Smooth muscle cell (in vitro differentiated cells): ENCODE data around the gene ATP9B. TPM values are rescaled to one million over a fixed set of nuclear protein-coding genes. Genes with fewer than 3 reads are reported as not detected.

Experiments used
- DNase-seq: peaks from one replicate; lab custom pipeline; 2025; ENCODE audit not compliant: unreplicated experiment; lab: John Stamatoyannopoulos, UW
- H2AFZ ChIP-seq: fragments of 200-600 bp; sonication (generic); 2 replicates; pipeline ENCODE4 v1.6.0; 2016; ENCODE audit warnings: antibody characterized with exemption, low read depth, mild to moderate bottlenecking
- H3F3A ChIP-seq: fragments of 200-600 bp; sonication (generic); 2 replicates; pipeline ENCODE4 v1.6.0; 2017; ENCODE audit warnings: antibody characterized with exemption, low read depth
- H3K27ac ChIP-seq: fragments of 200-600 bp; sonication (generic); 2 replicates; pipeline ENCODE4 v1.5.1; 2016; ENCODE audit warnings: low read depth, mild to moderate bottlenecking
- H3K27me3 ChIP-seq: fragments of 200-600 bp; sonication (generic); 2 replicates; pipeline ENCODE4 v1.6.1; 2016; ENCODE audit warnings: low read depth, mild to moderate bottlenecking
- H3K36me3 ChIP-seq: fragments of 200-600 bp; sonication (generic); 2 replicates; pipeline ENCODE4 v1.5.1; 2016; ENCODE audit warnings: low read depth
- H3K4me1 ChIP-seq: fragments of 200-600 bp; sonication (generic); 2 replicates; pipeline ENCODE4 v1.5.1; 2016; ENCODE audit warnings: low read depth
- H3K4me2 ChIP-seq: fragments of 200-600 bp; sonication (generic); 2 replicates; pipeline ENCODE4 v1.6.0; 2016; ENCODE audit warnings: mild to moderate bottlenecking
- H3K4me3 ChIP-seq: fragments of 200-600 bp; sonication (generic); 2 replicates; pipeline ENCODE4 v1.5.1; 2016; ENCODE audit warnings: mild to moderate bottlenecking
- H3K79me2 ChIP-seq: fragments of 200-600 bp; sonication (generic); 2 replicates; pipeline ENCODE4 v1.6.0; 2016; ENCODE audit warnings: low read depth, mild to moderate bottlenecking
- H3K9ac ChIP-seq: fragments of 200-600 bp; sonication (generic); 2 replicates; pipeline ENCODE4 v1.6.0; 2016; ENCODE audit warnings: low read depth
- H3K9me3 ChIP-seq: fragments of 200-600 bp; sonication (generic); replicated peaks from 2 replicates; pipeline ENCODE4 v1.5.1; 2016; ENCODE audit warnings: low read depth
- H4K20me1 ChIP-seq: fragments of 200-600 bp; sonication (generic); 2 replicates; pipeline ENCODE4 v1.6.0; 2016; ENCODE audit warnings: low read depth
- WGBS: methylation state at CpG from one replicate; pipeline ENCODE4 v1.1.7; 2016; ENCODE audit warnings: low lambda C conversion rate; 5-methylcytosine and 5-hydroxymethylcytosine counted together
- polyA plus RNA-seq: library from polyadenylated mRNA; unstranded; fragments of >200 nt; fragmentation: Nextera tagmentation; extraction: Ambion mirVana; gene quantifications from 2 replicates; pipeline ENCODE4 v1.2.1, GENCODE V29; 2016
- total RNA-seq: library from RNA; depleted of rRNA; stranded (reverse); fragments of >200 nt; gene quantifications from 2 replicates; pipeline ENCODE4 v1.2.3, GENCODE V29; 2014
- TF ChIP-seq, protein P1 (sequence below): fragments of 200-600 bp; sonication (generic); IDR thresholded peaks from 2 replicates; pipeline ENCODE4 v1.5.1; 2017; ENCODE audit warnings: borderline replicate concordance, mild to moderate bottlenecking, antibody characterized with exemption; ENCODE audit not compliant: insufficient read depth, poor library complexity, severe bottlenecking

Gene ATP9B
- total and polyA plus RNA-seq, 2 experiments from 2014 or later: 6.1 to 16.4 TPM

DNA sequence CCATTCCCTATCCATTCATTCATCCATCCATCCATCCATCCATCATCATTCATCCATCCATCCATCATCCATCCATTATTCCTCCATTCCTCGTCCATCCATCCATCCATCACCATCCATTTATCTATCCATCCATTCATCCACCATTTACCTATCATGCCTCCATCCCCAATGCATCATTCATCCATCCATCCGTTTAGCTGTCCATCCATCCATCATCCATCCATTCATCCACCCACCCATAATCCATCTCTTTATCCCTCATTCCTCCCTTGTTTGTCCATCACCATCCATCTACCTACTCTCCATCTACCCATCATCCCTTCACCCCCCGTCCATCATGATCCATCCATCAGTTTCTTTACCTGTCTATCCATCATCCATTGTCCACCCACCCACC is 340.1 kb downstream of the ATP9B start:
- H3K4me3 ChIP-seq: no peak overlapping the region
- WGBS: 79% methylated on average over 3 of the region's 3 CpGs
- H3K79me2 ChIP-seq: peaks cover 56% of the 10 kb centered on the region
- H4K20me1 ChIP-seq: peaks cover 79% of the 10 kb centered on the region
- no peak for DNase-seq
- no peaks in the 10 kb centered on the region for H3F3A ChIP-seq
- no peaks in the 10 kb centered on the region for H3K4me1 ChIP-seq
- no peaks in the 10 kb centered on the region for H3K36me3 ChIP-seq
- H3K9ac ChIP-seq: no peak overlapping the region
- TF ChIP-seq, protein P1, sequence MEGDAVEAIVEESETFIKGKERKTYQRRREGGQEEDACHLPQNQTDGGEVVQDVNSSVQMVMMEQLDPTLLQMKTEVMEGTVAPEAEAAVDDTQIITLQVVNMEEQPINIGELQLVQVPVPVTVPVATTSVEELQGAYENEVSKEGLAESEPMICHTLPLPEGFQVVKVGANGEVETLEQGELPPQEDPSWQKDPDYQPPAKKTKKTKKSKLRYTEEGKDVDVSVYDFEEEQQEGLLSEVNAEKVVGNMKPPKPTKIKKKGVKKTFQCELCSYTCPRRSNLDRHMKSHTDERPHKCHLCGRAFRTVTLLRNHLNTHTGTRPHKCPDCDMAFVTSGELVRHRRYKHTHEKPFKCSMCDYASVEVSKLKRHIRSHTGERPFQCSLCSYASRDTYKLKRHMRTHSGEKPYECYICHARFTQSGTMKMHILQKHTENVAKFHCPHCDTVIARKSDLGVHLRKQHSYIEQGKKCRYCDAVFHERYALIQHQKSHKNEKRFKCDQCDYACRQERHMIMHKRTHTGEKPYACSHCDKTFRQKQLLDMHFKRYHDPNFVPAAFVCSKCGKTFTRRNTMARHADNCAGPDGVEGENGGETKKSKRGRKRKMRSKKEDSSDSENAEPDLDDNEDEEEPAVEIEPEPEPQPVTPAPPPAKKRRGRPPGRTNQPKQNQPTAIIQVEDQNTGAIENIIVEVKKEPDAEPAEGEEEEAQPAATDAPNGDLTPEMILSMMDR: no peak
- no peaks in the 10 kb centered on the region for H3K9me3 ChIP-seq
- H3K27me3 ChIP-seq: no peaks in the 10 kb centered on the region
- no peak overlapping the region for H2AFZ ChIP-seq
- no peak overlapping the region for H3K4me2 ChIP-seq
- no peak overlapping the region for H3K27ac ChIP-seq

DNA sequence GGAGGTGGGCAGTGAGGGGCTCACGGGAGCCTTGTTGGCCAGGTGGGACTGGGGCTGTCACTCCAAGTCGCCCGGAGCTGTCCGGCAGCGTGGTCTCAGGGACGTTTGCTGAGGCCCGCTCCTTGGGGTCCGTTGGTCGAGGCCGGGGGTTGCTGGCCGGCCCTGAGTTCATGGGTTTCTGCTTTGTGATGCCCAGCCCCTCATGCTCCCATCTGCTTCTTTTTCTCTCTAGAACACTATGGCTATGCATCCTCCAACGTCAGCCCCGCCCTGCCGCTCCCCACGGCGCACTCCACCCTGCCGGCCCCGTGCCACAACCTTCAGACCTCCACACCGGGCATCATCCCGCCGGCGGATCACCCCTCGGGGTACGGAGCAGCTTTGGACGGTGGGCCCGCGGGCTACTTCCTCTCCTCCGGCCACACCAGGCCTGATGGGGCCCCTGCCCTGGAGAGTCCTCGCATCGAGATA is 341.0 kb downstream of the ATP9B start:
- Histone ChIP-seq H3K4me2 (no peak overlapping the region), H3K27me3 (no peaks in the 10 kb centered on the region), H3F3A (no peaks in the 10 kb centered on the region), H3K27ac (no peak overlapping the region), H3K9ac (no peak overlapping the region), H3K4me3 (no peak overlapping the region), H3K36me3 (no peaks in the 10 kb centered on the region), H3K79me2 (peaks cover 55% of the 10 kb centered on the region), H3K9me3 (no peaks in the 10 kb centered on the region), H3K4me1 (no peaks in the 10 kb centered on the region), H2AFZ (no peak overlapping the region), H4K20me1 (peaks cover 79% of the 10 kb centered on the region)
- 98% methylated on average over 20 of the region's 30 CpGs for WGBS
- no peak for DNase-seq
- TF ChIP-seq, protein P1: no peak

DNA sequence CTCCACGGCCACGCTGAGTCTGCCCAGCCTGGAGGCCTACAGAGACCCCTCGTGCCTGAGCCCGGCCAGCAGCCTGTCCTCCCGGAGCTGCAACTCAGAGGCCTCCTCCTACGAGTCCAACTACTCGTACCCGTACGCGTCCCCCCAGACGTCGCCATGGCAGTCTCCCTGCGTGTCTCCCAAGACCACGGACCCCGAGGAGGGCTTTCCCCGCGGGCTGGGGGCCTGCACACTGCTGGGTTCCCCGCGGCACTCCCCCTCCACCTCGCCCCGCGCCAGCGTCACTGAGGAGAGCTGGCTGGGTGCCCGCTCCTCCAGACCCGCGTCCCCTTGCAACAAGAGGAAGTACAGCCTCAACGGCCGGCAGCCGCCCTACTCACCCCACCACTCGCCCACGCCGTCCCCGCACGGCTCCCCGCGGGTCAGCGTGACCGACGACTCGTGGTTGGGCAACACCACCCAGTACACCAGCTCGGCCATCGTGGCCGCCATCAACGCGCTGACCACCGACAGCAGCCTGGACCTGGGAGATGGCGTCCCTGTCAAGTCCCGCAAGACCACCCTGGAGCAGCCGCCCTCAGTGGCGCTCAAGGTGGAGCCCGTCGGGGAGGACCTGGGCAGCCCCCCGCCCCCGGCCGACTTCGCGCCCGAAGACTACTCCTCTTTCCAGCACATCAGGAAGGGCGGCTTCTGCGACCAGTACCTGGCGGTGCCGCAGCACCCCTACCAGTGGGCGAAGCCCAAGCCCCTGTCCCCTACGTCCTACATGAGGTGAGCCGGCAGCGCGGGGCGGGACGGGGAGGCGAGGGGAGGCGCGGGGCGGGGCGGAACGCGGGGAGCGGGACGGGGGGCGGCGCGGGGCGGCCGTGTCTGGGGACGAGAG is 341.8 kb downstream of the ATP9B start:
- Histone ChIP-seq H4K20me1 (peaks cover 79% of the 10 kb centered on the region), H3K79me2 (peaks cover 55% of the 10 kb centered on the region), H3F3A (no peaks in the 10 kb centered on the region), H3K27me3 (no peaks in the 10 kb centered on the region), H3K9ac (no peak overlapping the region), H3K4me2 (no peak overlapping the region), H3K9me3 (no peaks in the 10 kb centered on the region), H3K4me3 (no peak overlapping the region), H3K27ac (no peak overlapping the region), H2AFZ (no peak overlapping the region), H3K36me3 (no peaks in the 10 kb centered on the region), H3K4me1 (no peaks in the 10 kb centered on the region)
- 95% methylated on average over 33 of the region's 84 CpGs for WGBS
- DNase-seq: no peak
- TF ChIP-seq, protein P1: no peak
